Stimulated activated CD8-positive, alpha-beta memory T cell treated with anti-CD3 and anti-CD28 coated beads, Interleukin-4, amount 100 ng/mL, for 4 hours (primary cell): ENCODE results near the gene RASL11A.
"Not testable (repeated sequence)": the region's sequence is repeated elsewhere in the genome, so short reads cannot be mapped to it uniquely, and the experiment has no call there.

Experiments
- DNase-seq, 2 donors: peaks; one replicate each; pipeline ENCODE4 v3.0.0-alpha.2; 2020; ENCODE audit warnings: low read depth in 2 of 2, low spot score in 1 of 2

The RASL11A gene

GRCh38 chr13:27300406-27300805 lies 29.8 kb downstream of the RASL11A start:
- DNase-seq: not testable (repeated sequence)

GRCh38 chr13:27300941-27301586 lies 30.4 kb downstream of the RASL11A start:
- DNase-seq: no peak

GRCh38 chr13:27302643-27303262 lies 32.1 kb downstream of the RASL11A start:
- DNase-seq: no peak

- DNase-seq: no peak
Observed at GRCh38 chr13:27304099-27304498, 33.5 kb downstream of the RASL11A start.

DNA sequence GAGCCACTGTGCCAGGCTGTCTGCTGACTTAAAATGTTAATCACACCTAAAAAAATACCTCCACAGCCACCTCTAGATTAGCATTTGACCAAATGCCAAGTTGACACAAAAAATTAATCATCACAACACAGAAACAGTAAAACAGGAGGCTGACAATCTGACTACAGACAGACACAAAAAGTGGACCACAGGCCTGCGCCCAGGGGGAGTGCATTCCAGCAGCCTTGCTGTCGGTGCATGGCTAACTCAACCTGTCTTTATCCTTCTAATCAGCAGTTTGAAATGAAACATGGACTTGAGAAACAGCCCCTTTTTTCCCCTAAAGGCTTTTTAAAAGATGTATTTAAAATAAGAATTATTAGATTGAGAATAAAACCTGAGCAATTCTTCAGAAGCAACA lies 34.0 kb downstream of the RASL11A start:
- no peak for DNase-seq

GRCh38 chr13:27306364-27306763 lies 35.7 kb downstream of the RASL11A start:
- no peak for DNase-seq

DNA sequence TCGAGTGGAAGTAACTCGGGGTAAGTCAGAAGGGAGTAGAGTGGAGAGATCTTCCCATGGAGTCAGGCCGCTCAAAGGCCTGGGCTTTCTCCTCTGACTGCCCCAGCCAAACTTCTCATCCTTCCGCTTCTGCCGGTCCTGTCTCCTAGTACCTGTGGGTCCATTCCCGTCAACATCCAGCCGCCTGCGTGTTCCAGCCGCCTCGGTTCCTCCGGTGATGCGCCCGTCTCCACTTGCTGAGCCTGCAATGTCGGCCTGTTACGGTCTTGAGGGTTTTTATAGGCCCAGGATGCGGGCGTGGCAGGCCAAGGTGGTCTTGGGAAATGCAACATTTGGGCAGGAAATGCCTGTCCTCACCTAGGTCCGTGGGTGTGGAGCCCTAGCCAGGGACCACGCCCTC lies 38.3 kb downstream of the RASL11A start:
- DNase-seq: no peak

GRCh38 chr13:27309401-27309958 lies 38.9 kb downstream of the RASL11A start:
- no peak for DNase-seq

DNA sequence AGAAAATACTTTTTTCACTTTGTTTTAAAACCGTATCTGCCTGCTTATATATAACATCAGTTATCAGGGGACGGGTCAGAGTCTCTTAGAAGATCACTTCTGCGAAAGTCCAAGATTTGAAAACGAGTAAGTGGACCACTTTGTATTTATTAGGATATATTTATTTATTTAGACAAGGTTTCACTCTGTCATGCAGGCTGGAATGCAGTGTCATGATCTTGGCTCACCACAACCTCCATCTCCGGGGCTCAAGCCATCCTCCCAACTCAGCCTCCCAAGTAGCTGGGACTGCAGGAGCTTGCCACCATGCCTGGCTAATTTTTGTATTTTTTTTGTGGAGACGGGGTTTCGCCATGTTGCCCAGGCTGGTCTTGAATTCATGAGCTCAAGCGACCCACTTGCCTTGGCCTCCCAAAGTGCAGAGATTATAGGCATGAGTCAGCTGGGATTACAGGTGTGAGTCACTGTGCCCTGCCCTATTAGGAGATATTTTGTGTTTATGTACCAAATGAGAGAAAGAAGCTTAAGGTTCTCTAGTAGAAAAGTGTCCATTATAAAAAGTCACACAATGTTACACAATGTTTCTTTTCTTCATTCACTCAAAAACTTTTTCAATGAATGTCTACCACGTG lies 39.5 kb downstream of the RASL11A start:
- DNase-seq: no peak

- no peak for DNase-seq
Observed at GRCh38 chr13:27310946-27311345, 40.3 kb downstream of the RASL11A start.

GRCh38 chr13:27311518-27312210 lies 41.0 kb downstream of the RASL11A start:
- no peak for DNase-seq

DNA sequence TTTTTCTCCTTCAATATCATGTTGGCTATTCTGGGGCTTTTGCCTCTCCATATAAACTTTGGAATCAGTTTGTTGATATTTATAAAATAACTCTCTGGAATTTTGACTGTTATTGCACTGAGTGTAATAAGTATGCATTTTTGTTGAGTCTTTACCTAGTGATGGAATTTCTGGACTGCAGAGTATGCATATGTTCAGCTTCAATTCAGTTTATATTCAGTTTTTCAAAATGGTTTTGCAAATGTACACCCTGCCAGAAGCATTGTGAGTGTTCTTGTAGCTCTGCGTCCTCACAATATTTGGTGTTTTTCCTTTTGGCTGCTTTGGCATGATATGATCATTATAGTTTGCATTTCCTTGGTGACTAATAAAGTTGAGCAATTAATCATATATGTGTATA lies 43.1 kb downstream of the RASL11A start:
- no peak for DNase-seq

GRCh38 chr13:27319404-27319803 lies 48.8 kb downstream of the RASL11A start:
- no peak for DNase-seq

GRCh38 chr13:27321468-27322431 lies 51.1 kb downstream of the RASL11A start:
- DNase-seq: no peak

- not testable (repeated sequence) for DNase-seq
Observed at GRCh38 chr13:27322443-27322842, 51.8 kb downstream of the RASL11A start.
